HG02588 (cell line): Measurements from ENCODE around the gene LIMA1.
"Not testable (repeated sequence)": the region's sequence is repeated elsewhere in the genome, so short reads cannot be mapped to it uniquely, and the experiment has no call there.

Source experiments
- ATAC-seq: cut with Tn5 transposase; IDR thresholded peaks from one replicate; pipeline ENCODE4 v1.9.1; 2021; ENCODE audit warnings: mild to moderate bottlenecking, moderate library complexity; ENCODE audit not compliant: unreplicated experiment

The LIMA1 gene

DNA sequence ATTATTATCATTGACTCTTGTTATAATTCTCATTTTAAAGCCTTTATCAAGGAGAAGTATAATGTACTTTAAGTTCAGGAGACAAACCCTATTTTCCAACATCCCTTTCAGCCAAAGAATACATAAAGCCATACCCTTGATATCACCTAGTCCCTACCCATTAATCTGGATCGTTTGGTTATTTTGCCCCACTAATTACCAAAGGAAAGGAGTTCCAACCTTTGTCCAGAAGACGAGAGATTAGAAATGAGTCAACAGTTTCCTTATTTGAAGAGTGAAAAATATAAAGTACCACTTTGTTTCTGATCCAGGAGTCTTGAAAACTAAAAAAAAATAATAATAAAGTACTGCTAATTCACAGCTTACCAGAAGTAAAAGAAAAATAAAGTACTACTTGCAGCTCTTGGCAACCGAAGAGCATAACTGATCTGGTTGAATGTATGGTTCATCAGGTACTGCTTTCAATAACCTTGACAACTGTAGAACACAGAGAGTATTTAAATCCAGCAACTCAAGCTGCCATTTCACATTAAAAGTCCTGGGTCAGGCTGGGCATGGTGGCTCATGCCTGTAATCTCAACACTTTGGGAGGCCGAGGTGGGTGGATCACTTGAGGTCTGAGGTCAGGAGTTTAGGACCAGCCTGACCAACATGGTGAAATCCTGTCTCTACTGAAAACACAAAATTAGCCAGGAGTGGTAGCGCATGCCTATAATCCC, 33.7 kb downstream of the LIMA1 start:
- ATAC-seq, result no peak

DNA sequence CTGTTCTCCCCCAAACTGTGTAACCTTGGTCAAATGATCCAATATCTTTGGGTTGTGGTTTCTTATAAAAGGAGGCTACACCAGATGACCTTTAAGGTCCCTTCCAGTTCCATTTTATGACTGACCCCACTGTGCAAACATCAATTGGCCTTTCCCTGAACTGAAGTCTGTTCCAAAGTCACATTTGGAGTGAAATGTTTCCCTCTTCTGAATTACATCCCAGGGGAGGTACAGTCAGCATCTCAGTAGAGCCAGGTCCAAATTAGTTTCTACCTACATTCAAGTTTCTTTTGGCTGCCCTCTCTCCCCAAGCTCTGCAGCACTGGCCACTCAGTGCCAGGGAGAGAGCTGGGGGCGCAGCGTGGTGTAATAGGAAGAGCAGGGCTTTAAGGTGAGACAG, 34.4 kb downstream of the LIMA1 start:
- no peak for ATAC-seq

DNA sequence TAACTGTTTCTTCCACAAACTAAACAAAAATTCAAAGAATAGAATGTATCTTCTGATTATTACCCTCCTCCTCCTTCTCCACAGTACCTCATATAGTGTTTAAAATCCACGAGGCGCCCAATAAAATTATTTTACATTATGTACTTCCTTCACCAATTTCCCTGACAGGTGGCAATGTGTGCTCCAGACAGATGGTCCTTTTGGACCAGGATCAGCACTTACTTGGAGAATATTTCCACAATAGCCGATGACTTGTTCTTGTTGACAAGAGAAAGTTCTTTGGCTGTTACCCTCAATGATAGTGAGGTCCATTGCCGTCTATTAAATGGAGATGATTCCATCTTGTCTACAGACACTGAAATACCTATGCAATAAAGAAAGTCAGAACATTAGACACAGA, 34.9 kb downstream of the LIMA1 start:
- ATAC-seq, result no peak

DNA sequence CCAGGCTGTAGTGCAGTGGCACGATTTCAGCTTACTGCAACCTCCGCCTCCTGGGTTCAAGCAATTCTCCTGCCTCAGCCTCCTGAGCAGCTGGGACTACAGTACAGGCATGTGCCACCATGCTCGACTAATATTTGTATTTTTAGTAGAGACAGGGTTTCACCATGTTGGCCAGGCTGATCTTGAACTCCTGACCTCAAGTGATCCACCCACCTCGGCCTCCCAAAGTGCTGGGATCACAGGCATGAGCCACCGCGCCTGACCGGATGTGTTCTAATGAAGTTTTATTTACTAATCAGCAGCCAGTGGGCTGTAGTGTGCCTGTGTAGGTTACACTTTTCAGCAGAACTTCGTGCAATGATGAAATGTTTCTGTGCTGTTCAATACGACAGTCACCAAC, 35.7 kb downstream of the LIMA1 start:
- ATAC-seq, result not testable (repeated sequence)

DNA sequence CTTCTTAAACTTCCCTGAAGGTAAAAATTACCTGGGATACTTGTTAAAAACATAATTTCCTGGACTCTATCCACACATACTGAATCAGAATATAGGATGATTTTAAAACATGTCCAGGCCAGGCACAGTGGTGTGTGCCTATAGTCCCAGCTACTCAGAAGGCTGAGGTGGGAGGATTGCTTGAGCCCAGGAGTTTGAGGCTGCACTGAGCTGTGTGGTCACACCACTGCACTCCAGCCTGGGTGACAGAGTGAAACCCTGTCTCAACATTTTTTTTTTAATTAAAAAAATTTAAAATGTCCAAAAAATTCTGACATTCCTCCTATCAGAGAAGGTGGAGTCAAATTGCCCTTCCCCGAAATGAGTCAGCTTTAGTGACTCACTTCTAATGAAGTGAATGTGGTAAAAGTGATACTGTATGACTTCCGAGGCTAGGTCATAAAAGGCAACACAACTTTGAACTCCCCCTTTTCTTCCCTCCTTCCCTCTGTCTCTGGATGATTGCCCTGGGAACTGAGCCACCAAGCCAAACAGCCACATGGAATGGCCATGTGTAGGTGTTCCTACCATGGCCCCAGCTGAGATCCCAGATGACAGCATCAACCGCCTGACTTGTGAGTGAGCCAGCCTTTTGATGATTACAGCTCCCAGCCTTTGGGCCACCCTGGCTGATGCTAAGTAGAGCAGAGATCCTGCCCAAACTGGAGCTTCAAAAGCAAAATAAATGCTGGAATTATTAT, 36.3 kb downstream of the LIMA1 start:
- ATAC-seq, result no peak

DNA sequence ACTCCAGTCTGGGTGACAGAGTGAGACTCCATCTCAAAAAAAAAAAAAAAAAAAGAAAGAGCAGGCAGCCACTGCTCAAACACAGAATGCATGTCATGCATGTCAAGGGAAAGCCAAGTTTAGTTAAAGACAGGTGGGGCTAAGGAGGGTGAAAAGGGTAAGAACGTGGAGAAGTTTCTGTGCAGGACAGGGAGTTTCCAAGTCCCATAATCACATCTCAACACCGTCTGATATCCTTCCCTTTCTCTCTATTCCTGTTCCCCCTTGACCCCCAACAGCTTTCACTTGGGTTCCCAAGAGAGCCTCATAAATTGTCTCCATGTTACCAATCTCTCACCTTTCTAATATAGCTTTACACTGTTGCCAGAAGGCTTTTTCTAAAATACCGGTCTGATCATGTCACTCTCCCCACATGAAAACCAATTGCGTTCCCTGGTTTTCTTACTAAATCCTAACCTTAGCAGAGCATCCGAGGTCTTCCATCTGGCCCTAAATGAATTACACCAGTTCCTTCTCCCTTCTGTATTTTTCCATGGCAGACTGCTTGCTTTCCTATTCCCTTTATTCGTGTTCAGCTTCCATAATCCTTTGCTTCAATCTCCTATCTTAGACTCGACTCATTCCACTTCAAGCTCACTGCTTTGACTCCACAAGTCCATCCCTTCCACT, 37.0 kb downstream of the LIMA1 start:
- no peak for ATAC-seq

DNA sequence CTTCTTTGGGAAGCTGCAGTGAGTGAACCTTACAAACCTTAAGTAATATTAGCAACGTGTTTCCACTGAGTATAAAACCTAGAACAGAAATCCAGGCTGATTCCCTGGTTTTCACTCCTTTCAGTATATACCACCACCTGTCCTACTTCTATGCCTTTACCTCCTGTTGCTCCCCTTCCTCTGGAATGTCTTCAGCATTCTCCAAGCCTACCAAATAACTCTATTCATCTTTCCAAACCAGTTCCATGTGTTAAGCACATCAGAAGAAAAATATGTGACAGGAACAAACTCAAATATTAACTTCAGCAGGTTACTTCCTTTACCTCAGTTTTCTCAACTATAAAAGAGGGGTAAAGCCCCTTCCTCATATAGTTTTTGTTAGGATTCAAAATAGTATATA, 39.8 kb downstream of the LIMA1 start:
- no peak for ATAC-seq

DNA sequence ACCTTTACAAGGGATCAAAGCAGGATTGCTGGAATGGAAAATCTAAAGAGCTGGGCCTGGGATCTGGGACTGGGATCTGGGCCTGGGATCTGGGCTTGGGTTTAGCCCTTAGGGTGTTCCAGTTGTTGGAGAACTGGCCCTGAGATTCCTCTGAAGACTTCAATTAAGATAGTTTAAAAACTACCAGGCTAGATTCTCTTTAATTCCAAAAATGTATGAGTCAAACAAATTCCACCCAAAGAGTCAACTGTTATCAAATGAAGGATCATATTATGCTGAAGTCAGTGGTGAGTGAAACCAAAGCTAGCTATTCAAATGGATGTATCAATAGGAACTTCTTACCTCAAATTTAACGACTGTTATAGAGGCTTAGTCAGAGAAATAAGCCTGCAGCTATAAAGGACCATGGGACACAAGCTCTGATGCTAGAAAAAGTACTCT, 40.5 kb downstream of the LIMA1 start:
- ATAC-seq, result no peak

DNA sequence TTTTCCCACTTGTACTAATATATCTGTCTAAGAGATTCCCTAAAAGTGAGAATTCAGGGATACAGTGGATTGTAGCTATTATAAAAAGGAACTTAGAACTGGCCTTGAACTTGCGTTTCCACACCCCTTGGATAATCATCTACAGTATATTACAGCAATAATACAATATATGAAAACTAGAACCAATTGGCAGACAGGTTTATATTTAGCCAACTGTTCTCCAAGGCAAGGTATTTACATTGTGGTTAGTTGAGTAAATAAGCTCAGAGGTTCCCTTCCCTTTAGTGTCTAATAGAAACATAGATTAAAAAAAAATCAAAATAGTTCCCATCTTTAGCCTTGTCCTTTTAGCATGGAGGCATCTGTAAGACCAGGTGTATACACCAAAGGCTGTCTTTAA, 42.1 kb downstream of the LIMA1 start:
- no peak for ATAC-seq

DNA sequence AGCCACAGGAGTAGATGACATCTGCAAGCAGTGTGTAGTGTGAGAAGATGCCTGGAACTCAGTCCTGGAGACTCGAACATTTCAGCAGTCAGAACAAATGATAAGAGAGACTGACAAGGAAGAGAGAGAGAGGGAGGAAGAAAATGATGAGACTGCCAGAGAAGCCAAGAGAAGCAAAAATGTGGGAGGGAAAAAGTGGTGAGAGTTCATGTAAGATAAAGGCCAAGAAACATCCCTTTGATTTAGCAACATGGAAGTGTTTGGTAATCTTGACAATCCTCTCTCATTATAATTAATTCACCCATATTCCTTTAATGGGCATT, 42.6 kb downstream of the LIMA1 start:
- ATAC-seq, result no peak

DNA sequence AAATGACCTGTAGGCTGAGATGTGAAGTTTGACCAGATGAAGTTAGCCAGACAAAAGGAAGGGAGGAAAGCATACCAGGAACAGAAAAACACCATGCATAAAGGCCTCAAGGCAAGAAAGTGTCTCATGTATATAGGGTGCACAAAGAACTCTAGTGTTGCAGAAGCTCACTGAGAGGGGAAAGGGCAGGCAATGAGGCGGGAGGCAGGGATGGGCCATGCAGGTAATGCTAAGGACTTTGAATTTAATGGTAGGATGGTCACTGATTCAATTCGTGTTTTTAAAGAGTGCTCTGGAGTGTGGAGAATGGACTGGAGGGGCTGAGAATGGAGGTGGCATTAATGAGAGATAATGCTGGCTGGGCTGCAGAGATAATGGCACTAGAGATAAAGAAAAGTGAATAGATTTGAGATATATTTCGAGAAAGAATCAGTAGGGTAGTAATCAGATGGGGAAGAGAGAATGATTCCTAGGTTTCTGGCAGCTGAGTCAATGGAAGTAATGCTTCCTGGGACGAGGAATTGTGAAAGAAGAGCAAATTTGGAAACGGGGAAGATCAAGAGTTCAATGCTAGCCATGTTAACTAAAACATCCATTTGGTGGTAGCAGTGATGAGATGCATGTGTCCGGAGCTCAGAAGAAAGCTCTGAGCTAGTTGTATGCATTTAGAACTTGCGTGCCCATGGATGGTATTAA, 43.1 kb downstream of the LIMA1 start:
- no peak for ATAC-seq

DNA sequence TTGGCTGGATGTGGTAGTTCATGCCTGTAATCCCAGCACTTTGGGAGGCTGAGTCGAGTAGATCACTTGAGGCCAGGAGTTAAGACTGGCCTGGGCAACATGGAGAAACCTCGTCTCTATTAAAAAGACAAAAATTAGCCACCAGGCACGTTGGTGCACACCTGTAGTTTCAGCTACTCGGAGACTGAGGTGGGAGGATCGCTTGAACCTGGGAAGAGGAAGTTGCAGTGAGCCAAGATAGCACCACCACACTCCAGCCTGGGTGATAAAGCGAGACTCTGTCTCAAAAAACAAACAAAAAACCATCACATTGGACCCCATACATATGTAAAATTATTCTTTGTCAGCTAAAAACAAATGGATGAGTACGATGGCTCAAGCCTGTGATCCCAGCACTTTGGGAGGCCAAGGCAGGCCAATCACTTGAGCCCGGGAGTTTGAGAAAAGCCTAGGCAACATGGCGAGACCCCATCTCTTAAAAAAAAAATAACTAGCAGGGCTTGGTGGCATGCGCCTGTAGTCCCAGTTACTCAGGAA, 43.9 kb downstream of the LIMA1 start:
- ATAC-seq, result no peak

DNA sequence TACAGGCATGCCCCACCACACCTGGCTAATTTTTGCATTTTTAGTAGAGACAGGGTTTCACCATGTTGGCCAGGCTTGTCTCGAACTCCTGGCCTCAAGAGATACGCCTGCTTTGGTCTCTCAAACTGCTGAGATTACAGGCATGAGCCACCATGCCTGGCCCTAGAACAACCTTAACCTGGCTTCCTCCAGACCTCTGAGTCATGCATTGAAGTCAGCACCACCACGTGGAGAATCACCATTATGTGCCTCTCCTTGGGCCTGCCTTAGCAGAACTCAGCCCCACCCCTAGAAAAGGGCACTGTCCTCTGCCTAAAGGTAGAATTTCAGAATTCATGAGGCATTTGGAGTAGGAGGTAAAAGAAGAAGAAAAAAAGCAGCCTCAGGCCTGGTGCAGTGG, 49.0 kb downstream of the LIMA1 start:
- no peak for ATAC-seq

DNA sequence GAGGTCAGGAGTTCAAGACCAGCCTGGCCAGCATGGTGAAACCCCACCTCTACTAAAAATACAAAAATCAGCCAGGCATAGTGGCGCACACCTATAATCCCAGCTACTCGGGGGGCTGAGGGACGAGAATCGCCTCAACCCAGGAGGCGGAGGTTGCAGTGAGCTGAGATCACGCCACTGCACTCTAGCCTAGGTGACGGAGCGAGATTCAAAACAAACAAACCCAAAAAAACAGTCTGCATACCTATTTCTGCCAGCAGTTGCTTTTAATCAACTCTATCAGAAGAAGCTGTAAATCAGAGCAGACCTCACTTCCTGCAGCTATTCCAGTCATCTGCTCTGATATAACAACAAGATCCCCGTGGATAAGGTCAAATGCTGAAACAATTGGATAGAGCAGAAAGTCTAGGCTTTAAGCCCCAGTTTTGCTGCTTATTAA, 50.5 kb downstream of the LIMA1 start:
- ATAC-seq, result no peak

DNA sequence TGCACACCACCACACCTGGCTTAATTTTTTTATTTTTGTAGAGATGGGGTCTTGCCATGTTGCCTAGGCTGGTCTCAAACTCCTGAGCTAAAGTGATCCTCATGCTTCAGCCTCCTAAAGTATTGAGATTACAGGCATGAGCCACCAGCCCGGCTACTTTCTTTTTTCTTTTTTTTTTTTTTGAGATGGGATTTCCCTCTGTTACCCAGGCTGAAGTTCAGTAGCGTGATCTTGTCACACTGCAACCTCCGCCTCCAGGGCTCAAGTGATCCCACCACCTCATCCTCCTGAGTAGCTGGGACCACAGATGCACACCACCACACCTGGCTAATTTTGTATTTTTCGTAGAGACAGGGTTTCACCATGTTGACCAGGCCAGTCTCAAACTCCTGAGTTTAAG, 51.1 kb downstream of the LIMA1 start:
- no peak for ATAC-seq

DNA sequence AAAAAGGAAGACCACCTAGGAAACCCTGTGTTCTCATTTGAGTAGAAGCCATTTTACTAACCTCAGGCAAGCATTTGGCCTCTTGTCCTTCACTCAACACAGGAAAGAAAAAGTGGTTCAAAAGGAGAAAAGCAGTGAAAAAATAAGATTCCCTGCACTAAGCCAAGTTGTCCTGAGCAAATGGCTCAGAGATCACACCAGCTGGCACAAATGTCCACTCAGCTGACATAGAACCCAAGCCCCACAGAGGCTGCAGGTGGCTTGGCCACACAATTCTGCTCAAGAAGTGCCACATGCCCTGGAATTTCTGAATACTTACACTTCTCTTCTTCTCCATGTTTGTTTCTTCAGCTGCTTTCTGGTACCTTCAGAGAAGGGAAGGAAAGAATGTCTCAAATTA, 52.0 kb downstream of the LIMA1 start:
- no peak for ATAC-seq

DNA sequence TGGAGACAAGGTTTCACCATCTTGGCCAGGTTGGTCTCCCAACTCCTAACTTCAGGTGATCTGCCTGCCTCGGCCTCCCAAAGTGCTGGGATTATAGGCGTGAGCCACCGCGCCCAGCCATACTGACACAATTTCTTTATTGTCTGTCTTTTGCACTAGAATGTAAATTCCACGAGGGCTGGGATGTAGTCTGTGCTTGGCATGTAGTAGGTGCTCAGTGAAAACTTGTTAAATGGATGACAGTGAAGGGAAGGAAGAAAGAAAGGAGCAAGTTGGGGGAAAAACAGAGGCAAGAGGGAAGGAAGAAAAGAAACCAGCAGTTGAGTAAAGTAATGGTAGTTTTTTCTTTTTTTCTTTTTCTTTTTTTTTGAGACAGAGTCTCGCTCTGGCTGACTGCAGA, 53.1 kb downstream of the LIMA1 start:
- ATAC-seq, result no peak

DNA sequence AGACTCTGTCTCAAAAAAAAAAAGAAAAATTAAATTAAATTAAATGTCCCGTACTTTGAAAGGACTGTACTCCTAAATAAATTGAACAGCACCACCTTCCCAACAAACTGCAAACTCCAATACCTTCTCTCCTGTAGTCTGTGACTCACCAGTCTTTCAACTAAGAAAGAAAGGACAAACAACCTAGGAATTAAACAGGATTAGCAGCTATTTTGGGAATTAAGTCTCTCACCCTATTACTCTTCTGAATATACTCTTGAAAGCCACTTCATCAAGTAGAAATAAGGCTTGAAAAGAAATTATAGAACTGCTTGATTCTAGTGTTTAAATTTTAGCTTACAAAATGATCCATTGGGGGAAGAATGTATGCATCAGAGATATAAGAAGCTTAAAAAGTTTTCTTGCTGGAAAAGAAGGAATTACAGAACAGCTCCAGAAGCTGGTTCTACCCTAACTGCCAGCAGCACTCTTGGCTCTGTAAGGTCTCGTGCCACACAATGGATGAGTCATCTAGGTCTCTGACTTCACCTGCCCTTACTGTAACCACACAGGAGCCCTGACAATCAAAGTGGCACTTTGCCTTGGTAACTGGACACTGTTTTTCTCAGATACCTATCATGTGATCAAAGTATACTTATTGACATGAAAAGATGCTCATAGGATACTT, 59.2 kb downstream of the LIMA1 start:
- no peak for ATAC-seq

DNA sequence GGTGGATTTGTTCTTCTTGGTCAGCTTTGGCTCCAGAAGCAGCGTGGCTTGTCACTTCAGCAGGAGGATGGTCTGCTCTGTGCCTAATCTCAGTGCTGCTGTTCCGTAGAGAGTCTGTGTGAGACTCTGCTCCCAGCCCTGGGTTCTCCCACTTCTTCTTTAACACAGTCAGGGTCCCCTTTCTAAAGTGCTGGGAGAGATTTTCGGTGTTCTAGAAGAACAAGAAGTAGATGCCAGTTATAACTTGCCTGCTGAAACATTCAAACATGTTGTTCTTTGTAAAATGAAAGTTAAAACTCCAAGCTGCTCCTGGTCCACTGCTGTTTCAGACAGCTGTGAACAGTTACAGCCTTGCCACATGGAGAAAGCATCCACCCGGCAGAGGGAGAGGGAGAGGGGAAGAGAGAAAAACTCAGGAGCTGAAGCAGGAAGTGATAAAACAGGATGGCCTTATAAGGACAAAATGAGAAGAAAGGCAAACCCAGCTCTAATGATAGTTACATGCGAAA, 61.0 kb downstream of the LIMA1 start:
- ATAC-seq, result no peak

DNA sequence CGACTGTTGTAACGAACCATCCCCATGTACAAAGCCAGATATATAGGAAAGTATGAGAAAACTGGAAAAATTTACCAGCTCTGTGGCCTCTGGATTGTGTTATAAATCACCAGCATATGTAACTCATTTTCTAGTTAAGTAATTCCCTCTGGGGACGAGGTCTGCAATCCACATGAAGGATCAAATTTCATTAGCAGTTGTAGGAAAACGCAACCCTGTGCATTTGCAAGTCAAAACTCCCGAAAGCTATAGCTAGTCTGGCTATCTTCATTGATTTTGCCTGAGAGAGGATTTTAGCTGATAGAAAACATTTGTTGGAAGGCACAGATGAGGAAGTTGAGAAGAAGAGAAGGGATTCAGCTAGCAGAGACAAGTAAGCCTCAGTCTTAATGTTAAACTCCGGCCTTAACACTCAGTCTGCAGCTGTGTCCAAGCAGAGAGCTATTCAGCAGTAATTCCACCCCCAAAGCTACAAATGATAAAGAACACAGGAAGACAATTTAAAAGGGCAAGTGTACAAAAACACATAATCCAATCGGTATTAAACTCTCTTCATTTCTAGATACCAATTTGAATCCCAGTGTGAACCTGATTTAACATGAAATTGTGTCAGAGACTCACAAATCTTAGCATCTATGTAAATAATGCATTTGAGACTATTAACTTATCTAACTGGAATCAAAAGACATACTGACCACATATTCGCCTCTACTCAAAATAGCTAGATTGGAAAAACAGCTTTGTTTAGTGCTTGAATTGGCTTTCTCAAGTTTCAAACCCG, 61.9 kb downstream of the LIMA1 start:
- no peak for ATAC-seq
